MCF 10A (cell line): Measurements from ENCODE around the gene DSCAML1. TPM values are rescaled to one million over a fixed set of nuclear protein-coding genes. Genes with fewer than 3 reads are reported as not detected.

Source experiments
- Bru-seq: library from RNA; stranded (reverse); fragments of 400-500 nt; gene quantifications from one replicate; lab custom pipeline; 2021; lab: Mats Ljungman, UMichigan
- BruChase-seq, 2 experiments: library from RNA; stranded (reverse); fragments of 400-500 nt; gene quantifications; one replicate each; lab custom pipeline; 2021; lab: Mats Ljungman, UMichigan
- BruUV-seq: library from RNA; stranded (reverse); fragments of 400-500 nt; replicated peaks from 2 replicates; lab custom pipeline; 2021; lab: Mats Ljungman, UMichigan
- CTCF ChIA-PET: fragments of 300-600 bp; sonication (Branson Sonifier 250); formaldehyde crosslinking; extraction: SDS; loops from one replicate; lab custom pipeline; 2021; ENCODE audit warnings: antibody characterized with exemption, inconsistent platforms; lab: Yijun Ruan, JAX
- POLR2A ChIA-PET: fragments of 300-600, 350-650 bp; sonication (Branson Sonifier 250); formaldehyde crosslinking; extraction: SDS; loops from one replicate; lab custom pipeline; 2020; ENCODE audit warnings: antibody characterized with exemption, inconsistent platforms; lab: Yijun Ruan, JAX
- DNase-seq: peaks from one replicate; pipeline ENCODE4 v3.0.0-alpha.2; 2018; ENCODE audit not compliant: unreplicated experiment
- H3K27ac Mint-ChIP-seq: one replicate; pipeline ENCODE4 v1.8.0; 2022; ENCODE audit warnings: mild to moderate bottlenecking, low read depth, mixed read lengths; ENCODE audit not compliant: unreplicated experiment
- H3K27me3 Mint-ChIP-seq: one replicate; pipeline ENCODE4 v1.8.0; 2022; ENCODE audit warnings: mixed read lengths; ENCODE audit not compliant: insufficient read depth, unreplicated experiment
- H3K36me3 Mint-ChIP-seq: one replicate; pipeline ENCODE4 v1.8.0; 2022; ENCODE audit warnings: mild to moderate bottlenecking, moderate library complexity, mixed read lengths; ENCODE audit not compliant: insufficient read depth, unreplicated experiment
- H3K4me1 Mint-ChIP-seq: one replicate; pipeline ENCODE4 v1.8.0; 2022; ENCODE audit warnings: mixed read lengths; ENCODE audit not compliant: insufficient read depth, unreplicated experiment
- H3K4me3 Mint-ChIP-seq: one replicate; pipeline ENCODE4 v1.8.0; 2022; ENCODE audit warnings: mild to moderate bottlenecking, moderate library complexity, mixed read lengths; ENCODE audit not compliant: unreplicated experiment
- H3K9me3 Mint-ChIP-seq: one replicate; pipeline ENCODE4 v1.8.0; 2022; ENCODE audit warnings: mixed read lengths; ENCODE audit not compliant: unreplicated experiment
- CTCF ChIP-seq: fragments of 200-600 bp; IDR thresholded peaks from one replicate; pipeline ENCODE4 v1.8.0; 2022; ENCODE audit warnings: antibody characterized with exemption, mild to moderate bottlenecking; ENCODE audit not compliant: unreplicated experiment
- intact Hi-C: fragments of 100-400 bp; cut with micrococcal nuclease; formaldehyde crosslinking; loops from 2 replicates; pipeline ENCODE4 v1.14.1; 2022
- long read RNA-seq: library from polyadenylated mRNA; stranded (forward); transcript quantifications from one replicate; pipeline ENCODE4 v2.0.0, GENCODE V29; 2022
- total RNA-seq: library from RNA; stranded (reverse); gene quantifications from 2 replicates; pipeline ENCODE4 v1.2.3, GENCODE V29; 2022

Gene DSCAML1
- total RNA-seq = not detected in 2 replicates
- percentile 0 among the genes with signal in this experiment for Bru-seq, nascent RNA
- BruChase-seq, experiment 1, labeled RNA remaining after a 6-hour chase = percentile 0 among the genes with signal in this experiment
- percentile 1 among the genes with signal in this experiment for BruChase-seq, experiment 2, labeled RNA remaining after a 2-hour chase
- long read RNA-seq = 0 reads

- CTCF ChIA-PET = interaction anchor here (0.6 to 2.7 kb wide), 3 partner anchors 11 to 330 kb away, joined by 3 to 14 read pairs (median 4); no protein-coding TSS in a partner anchor
Measured at GRCh38 chr11:117796872-117797529, at the start of gene DSCAML1. TSS of gene DSCAML1 (minus strand) at chr11:117797216. CDS start at chr11:117797079, 137 bp downstream.

GRCh38 chr11:117843666-117844484, 46.9 kb upstream of the DSCAML1 start:
- no TSS peak for BruUV-seq
- Mint-ChIP-seq H3K4me3 (no peak overlapping the region), H3K27ac (no peak overlapping the region), H3K9me3 (no peaks in the 10 kb centered on the region), H3K4me1 (no peaks in the 10 kb centered on the region), H3K36me3 (no peaks in the 10 kb centered on the region), H3K27me3 (peaks cover 2% of the 10 kb centered on the region)
- CTCF ChIA-PET = interaction anchor here (0.5 to 7.7 kb wide), 45 partner anchors 8 to 649 kb away, joined by 3 to 200 read pairs (median 4); partner anchors contain the start of genes FXYD2 and TMPRSS13
- peak; percentile 63 for DNase-seq
- TF ChIP-seq CTCF = peak; percentile 97
- intact Hi-C loops = loop anchor here (1.0 kb wide), 2 partner anchors 103 to 209 kb away; no protein-coding TSS in a partner anchor
- POLR2A ChIA-PET = interaction anchor here (0.6 to 2.2 kb wide), 2 partner anchors 103 to 177 kb away, joined by 3 to 8 read pairs; no protein-coding TSS in a partner anchor

More at GRCh38 chr11:117796872-117797529, at the start of gene DSCAML1:
- Mint-ChIP-seq H3K4me3 (no peak within 1 kb of the TSS), H3K4me1 (no peaks in the 10 kb centered on the region), H3K9me3 (no peaks in the 10 kb centered on the region), H3K27ac (no peak within 1 kb of the TSS), H3K27me3 (peaks cover 70% of the 10 kb centered on the region), H3K36me3 (no peaks in the 10 kb centered on the region)
- BruUV-seq = no TSS peak
- no peak for TF ChIP-seq CTCF
- POLR2A ChIA-PET = no interaction called here
- DNase-seq = no peak
- intact Hi-C loops = no loop called here

- intact Hi-C loops = no loop called here
- peak; percentile 29 for DNase-seq
- no peak overlapping the region for H3K4me3 Mint-ChIP-seq
- TF ChIP-seq CTCF = no peak
- H3K27me3 Mint-ChIP-seq = peaks cover 18% of the 10 kb centered on the region
- H3K4me1 Mint-ChIP-seq = no peaks in the 10 kb centered on the region
- BruUV-seq = no TSS peak
- no peak overlapping the region for H3K27ac Mint-ChIP-seq
- CTCF ChIA-PET = interaction anchor here (0.6 to 7.7 kb wide), 20 partner anchors 8 to 538 kb away, joined by 3 to 200 read pairs (median 4); partner anchors contain the start of gene FXYD2
- POLR2A ChIA-PET = interaction anchor here (2.2 kb wide), 1 partner anchor 104 kb away, joined by 7 read pairs; no protein-coding TSS in a partner anchor
- H3K9me3 Mint-ChIP-seq = no peaks in the 10 kb centered on the region
- H3K36me3 Mint-ChIP-seq = peaks cover 5% of the 10 kb centered on the region
Measured at GRCh38 chr11:117842131-117842941, 45.3 kb upstream of the DSCAML1 start.
